Endodermal cell (in vitro differentiated cells): Measurements from ENCODE around the gene SLC66A2. TPM values are rescaled to one million over a fixed set of nuclear protein-coding genes. Genes with fewer than 3 reads are reported as not detected.
A peak's percentile ranks its signal among the peaks of the same experiment; 100 is the strongest.

Source experiments
- DNase-seq: peaks from one replicate; pipeline ENCODE4 v3.0.0-alpha.2; 2017
- H3K27ac ChIP-seq: 2 replicates; pipeline ENCODE4 v1.5.1; 2013; ENCODE audit warnings: mild to moderate bottlenecking, low read depth, low read length, moderate library complexity
- H3K27me3 ChIP-seq: 2 replicates; pipeline ENCODE4 v1.6.1; 2013; ENCODE audit warnings: mild to moderate bottlenecking, low read length, moderate library complexity; ENCODE audit not compliant: insufficient read depth, control insufficient read depth, poor library complexity, severe bottlenecking
- H3K36me3 ChIP-seq: 2 replicates; pipeline ENCODE4 v1.7.0; 2013; ENCODE audit warnings: mild to moderate bottlenecking, low read length, moderate library complexity; ENCODE audit not compliant: control insufficient read depth, insufficient read depth
- H3K4me1 ChIP-seq: one replicate; pipeline ENCODE4 v1.7.0; 2013; ENCODE audit warnings: low read length; ENCODE audit not compliant: control insufficient read depth, insufficient read depth
- H3K4me3 ChIP-seq: 2 replicates; pipeline ENCODE4 v1.5.1; 2013; ENCODE audit warnings: mild to moderate bottlenecking, low read length, moderate library complexity
- H3K9ac ChIP-seq: 2 replicates; pipeline ENCODE4 v1.6.1; 2013; ENCODE audit warnings: mild to moderate bottlenecking, low read length, moderate library complexity; ENCODE audit not compliant: poor library complexity, severe bottlenecking; ENCODE audit errors: extremely low read depth
- H3K9me3 ChIP-seq: 2 replicates; pipeline ENCODE4 v1.6.1; 2013; ENCODE audit warnings: mild to moderate bottlenecking, low read length, moderate library complexity; ENCODE audit not compliant: control insufficient read depth
- H3K27ac Mint-ChIP-seq: 2 replicates; pipeline ENCODE4 v1.8.0; 2020; ENCODE audit warnings: mixed read lengths
- H3K27me3 Mint-ChIP-seq: 2 replicates; pipeline ENCODE4 v1.8.0; 2021; ENCODE audit warnings: mild to moderate bottlenecking, mixed read lengths; ENCODE audit not compliant: insufficient read depth
- H3K36me3 Mint-ChIP-seq: 2 replicates; pipeline ENCODE4 v1.8.0; 2020; ENCODE audit warnings: low read depth, mixed read lengths
- H3K4me1 Mint-ChIP-seq: 2 replicates; pipeline ENCODE4 v1.8.0; 2020; ENCODE audit warnings: mixed read lengths
- H3K4me3 Mint-ChIP-seq: 2 replicates; pipeline ENCODE4 v1.8.0; 2020; ENCODE audit warnings: mild to moderate bottlenecking, moderate library complexity, mixed read lengths
- H3K9me3 Mint-ChIP-seq: 2 replicates; pipeline ENCODE4 v1.8.0; 2020; ENCODE audit warnings: mild to moderate bottlenecking, mixed read lengths
- CTCF ChIP-seq: fragments of 200-600 bp; sonication (generic); conservative IDR thresholded peaks from 2 replicates; pipeline ENCODE4 v1.5.0; 2021; ENCODE audit warnings: antibody characterized with exemption, mild to moderate bottlenecking
- WGBS, 2 experiments: methylation state at CpG; one replicate each; pipeline versions ENCODE4 v1.1.5 to v1.1.7; 2013; ENCODE audit warnings: missing lambda C conversion rate in 2 of 2, mixed read lengths in 1 of 2; ENCODE audit not compliant: insufficient coverage in 1 of 2, insufficient read length in 1 of 2; 5-methylcytosine and 5-hydroxymethylcytosine counted together
- total RNA-seq, 2 donors: library from RNA; stranded (reverse); fragmentation: NEBNext Ultra II Directional in 1 of 2; extraction: Animal tissue kit (Norgen Biotek cat#: 25700) in 1 of 2; gene quantifications; 2 replicates in 1 of 2; 3 replicates in 1 of 2; pipeline ENCODE4 v1.2.1, GENCODE V29; 2021

SLC66A2 gene
- total RNA-seq, 2 donors from 2014 or later, result 30.3 to 32.4 TPM

- Mint-ChIP-seq H3K9me3 (peaks cover 2% of the 10 kb centered on the region), H3K27me3 (peaks cover 66% of the 10 kb centered on the region), H3K4me1 (peaks cover 18% of the 10 kb centered on the region), H3K36me3 (peaks cover 3% of the 10 kb centered on the region), H3K4me3 (no peak overlapping the region), H3K27ac (no peak overlapping the region)
- Histone ChIP-seq H3K27ac (no peak overlapping the region), H3K4me1 (peaks cover 10% of the 10 kb centered on the region), H3K9ac (no peak overlapping the region), H3K36me3 (peaks cover 9% of the 10 kb centered on the region), H3K4me3 (no peak overlapping the region), H3K27me3 (peaks cover 7% of the 10 kb centered on the region), H3K9me3 (no peaks in the 10 kb centered on the region)
- WGBS, 2 experiments, result 86 to 92% methylated on average over 16 to 30 of the region's 30 CpGs
- TF ChIP-seq CTCF, result peak; percentile 19
- DNase-seq, result no peak
These were observed 11.6 kb upstream of the SLC66A2 start for GRCh38 chr18:79962835-79963657.

DNA sequence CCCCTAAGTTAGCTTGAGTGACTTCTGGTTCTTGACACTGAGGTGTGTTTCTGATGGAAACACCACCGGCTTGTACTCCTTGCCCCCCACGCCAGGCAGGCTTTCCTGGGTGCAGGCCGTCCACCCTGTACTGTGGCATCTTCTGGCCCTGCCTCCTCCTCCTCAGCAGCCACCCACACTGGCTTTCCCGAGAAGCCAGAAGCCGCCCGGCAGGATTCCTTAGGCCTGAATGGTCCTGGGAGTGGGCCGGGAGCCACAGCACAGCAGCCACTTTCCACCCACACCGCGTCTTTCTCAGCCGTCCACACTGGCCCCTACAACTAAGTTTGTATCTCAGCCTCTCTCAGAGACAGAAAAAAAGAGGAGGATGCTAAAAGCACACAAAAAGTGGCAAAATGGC, 10.9 kb upstream of the SLC66A2 start:
- peaks cover 2% of the 10 kb centered on the region for H3K9me3 Mint-ChIP-seq
- H3K27me3 Mint-ChIP-seq, result peaks cover 70% of the 10 kb centered on the region
- Histone ChIP-seq H3K4me1 (peaks cover 10% of the 10 kb centered on the region), H3K27me3 (peaks cover 7% of the 10 kb centered on the region), H3K9me3 (no peaks in the 10 kb centered on the region), H3K36me3 (peaks cover 3% of the 10 kb centered on the region), H3K27ac (no peak overlapping the region), H3K4me3 (no peak overlapping the region), H3K9ac (no peak overlapping the region)
- DNase-seq, result no peak
- no peak for TF ChIP-seq CTCF
- WGBS, 2 experiments, result 91 to 100% methylated on average over 3 to 10 of the region's 10 CpGs
- H3K36me3 Mint-ChIP-seq, result no peaks in the 10 kb centered on the region
- no peak overlapping the region for H3K27ac Mint-ChIP-seq
- peaks cover 18% of the 10 kb centered on the region for H3K4me1 Mint-ChIP-seq
- no peak overlapping the region for H3K4me3 Mint-ChIP-seq

DNA sequence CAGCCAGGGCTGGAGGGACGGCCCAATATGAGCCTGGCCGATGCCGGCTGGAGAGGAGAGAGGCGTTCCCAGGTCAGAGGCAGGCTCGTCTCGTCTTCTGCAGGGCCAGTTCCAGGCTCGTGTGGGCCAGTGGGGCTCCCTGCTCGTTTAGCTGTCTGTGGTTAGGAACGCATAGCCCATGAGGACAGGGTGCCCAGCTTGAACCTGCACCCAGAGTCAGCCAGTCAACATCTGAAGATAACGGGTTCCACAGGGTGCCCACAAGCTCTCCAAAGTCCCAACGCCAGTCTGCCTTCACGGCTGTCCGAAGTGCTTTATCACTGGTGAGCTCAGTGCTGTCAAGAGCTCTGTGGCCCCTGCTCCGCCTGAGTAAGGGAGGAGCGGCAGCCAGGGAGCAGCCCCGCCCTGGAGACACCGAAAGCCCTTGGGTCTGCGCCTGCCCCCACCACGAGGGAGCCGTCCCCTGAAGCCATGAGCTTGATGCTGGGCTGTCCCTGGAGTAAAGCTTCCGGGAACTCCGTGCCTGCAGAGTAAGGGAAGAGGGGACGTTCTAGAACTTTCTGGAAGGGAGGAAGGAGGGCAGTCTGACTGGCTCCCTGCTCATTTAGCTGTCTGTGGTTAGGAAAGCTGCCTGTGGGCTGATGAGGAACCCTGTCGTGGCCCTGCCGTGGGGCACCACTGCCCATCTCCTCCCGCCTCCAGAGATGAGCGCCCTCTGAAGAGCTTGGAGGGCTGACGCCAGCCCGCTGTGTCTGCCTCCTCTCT, 10.3 kb upstream of the SLC66A2 start:
- Mint-ChIP-seq H3K4me3 (no peak overlapping the region), H3K27me3 (peaks cover 74% of the 10 kb centered on the region), H3K36me3 (no peaks in the 10 kb centered on the region), H3K27ac (no peak overlapping the region), H3K9me3 (peaks cover 2% of the 10 kb centered on the region), H3K4me1 (peaks cover 18% of the 10 kb centered on the region)
- H3K9ac ChIP-seq, result no peak overlapping the region
- H3K9me3 ChIP-seq, result no peaks in the 10 kb centered on the region
- peak; percentile 52 for DNase-seq
- peaks cover 7% of the 10 kb centered on the region for H3K27me3 ChIP-seq
- WGBS, 2 experiments, result 81 to 82% methylated on average over 23 to 29 of the region's 29 CpGs
- H3K36me3 ChIP-seq, result no peaks in the 10 kb centered on the region
- H3K4me1 ChIP-seq, result peaks cover 10% of the 10 kb centered on the region
- no peak overlapping the region for H3K4me3 ChIP-seq
- TF ChIP-seq CTCF, result no peak
- H3K27ac ChIP-seq, result no peak overlapping the region
